ENCODE measurements around the gene LSG1.

DNA sequence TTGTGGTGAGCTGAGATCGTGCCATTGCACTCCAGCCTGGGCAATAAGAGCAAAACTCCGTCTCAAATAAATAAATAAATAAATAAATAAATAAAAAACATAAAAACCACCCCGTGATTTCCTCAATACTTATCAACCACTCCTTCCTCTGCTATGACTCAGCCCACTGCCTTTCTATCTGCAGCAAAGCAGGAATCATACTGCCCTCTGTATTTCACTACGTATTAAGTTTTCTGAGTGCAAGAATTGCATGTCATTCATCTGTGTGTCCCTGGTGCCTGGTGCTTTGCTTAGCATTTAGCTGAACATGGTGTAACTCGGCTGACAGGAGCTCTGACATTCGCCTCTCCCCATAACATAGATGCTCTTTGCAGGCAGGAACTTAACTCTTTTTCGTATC, 7.1 kb downstream of the LSG1 start:
- TF ChIP-seq, protein P1, sequence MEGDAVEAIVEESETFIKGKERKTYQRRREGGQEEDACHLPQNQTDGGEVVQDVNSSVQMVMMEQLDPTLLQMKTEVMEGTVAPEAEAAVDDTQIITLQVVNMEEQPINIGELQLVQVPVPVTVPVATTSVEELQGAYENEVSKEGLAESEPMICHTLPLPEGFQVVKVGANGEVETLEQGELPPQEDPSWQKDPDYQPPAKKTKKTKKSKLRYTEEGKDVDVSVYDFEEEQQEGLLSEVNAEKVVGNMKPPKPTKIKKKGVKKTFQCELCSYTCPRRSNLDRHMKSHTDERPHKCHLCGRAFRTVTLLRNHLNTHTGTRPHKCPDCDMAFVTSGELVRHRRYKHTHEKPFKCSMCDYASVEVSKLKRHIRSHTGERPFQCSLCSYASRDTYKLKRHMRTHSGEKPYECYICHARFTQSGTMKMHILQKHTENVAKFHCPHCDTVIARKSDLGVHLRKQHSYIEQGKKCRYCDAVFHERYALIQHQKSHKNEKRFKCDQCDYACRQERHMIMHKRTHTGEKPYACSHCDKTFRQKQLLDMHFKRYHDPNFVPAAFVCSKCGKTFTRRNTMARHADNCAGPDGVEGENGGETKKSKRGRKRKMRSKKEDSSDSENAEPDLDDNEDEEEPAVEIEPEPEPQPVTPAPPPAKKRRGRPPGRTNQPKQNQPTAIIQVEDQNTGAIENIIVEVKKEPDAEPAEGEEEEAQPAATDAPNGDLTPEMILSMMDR (IDR thresholded peaks at IDR 0.05) = no peak
- no peak for TF ChIP-seq POLR2A (IDR thresholded peaks at IDR 0.05)

All from right lobe of liver (tissue), 4 donors.